Astrocyte (in vitro differentiated cells and primary cell): ENCODE data around the gene MOK.

Experiments
- CTCF ChIP-seq: IDR thresholded peaks from 2 replicates; pipeline ENCODE4 v1.5.1; 2011; ENCODE audit warnings: low read depth, mild to moderate bottlenecking, inconsistent platforms, low read length, moderate library complexity; ENCODE audit not compliant: insufficient read depth
- EZH2 ChIP-seq: IDR thresholded peaks from 2 replicates; pipeline ENCODE4 v1.6.1; 2012; ENCODE audit warnings: mild to moderate bottlenecking, low read length, inconsistent platforms; ENCODE audit not compliant: insufficient read depth

GRCh38 chr14:102220031-102220430 lies 84.9 kb downstream of the MOK start:
- TF ChIP-seq CTCF (no peak), EZH2 (no peak)
